ENCODE data around the gene KRT15. TPM values are rescaled to one million over a fixed set of nuclear protein-coding genes. Genes with fewer than 3 reads are reported as not detected.

Gene KRT15
- total RNA-seq, 1 experiment from 2014 or later = 0.55 TPM

GRCh38 chr17:41490000-41490990 lies 28.4 kb downstream of the KRT15 start:
- ATAC-seq = no peak
- no peak overlapping the region for H3K27ac Mint-ChIP-seq
- no peaks in the 10 kb centered on the region for H3K9me3 Mint-ChIP-seq
- no peak for DNase-seq (ENCODE audit: low spot score)
- POLR2A ChIA-PET = no interaction called here
- H3K36me3 Mint-ChIP-seq = no peaks in the 10 kb centered on the region
- H3K4me3 Mint-ChIP-seq = no peak overlapping the region
- H3K27me3 Mint-ChIP-seq (ENCODE audit: low read depth) = peaks cover 13% of the 10 kb centered on the region
- no peak for TF ChIP-seq ZNF121 (CRISPR knock-in tag; IDR thresholded peaks at IDR 0.05)
- TF ChIP-seq GTF2I (CRISPR knock-in tag; conservative IDR thresholded peaks at IDR 0.05) = no peak
- TF ChIP-seq ETV6 (CRISPR knock-in tag; IDR thresholded peaks at IDR 0.05) = no peak
- TF ChIP-seq ZNF263 (CRISPR knock-in tag; IDR thresholded peaks at IDR 0.05; ENCODE audit: low read depth) = no peak
- no peak for TF ChIP-seq CDX4 (CRISPR knock-in tag; IDR thresholded peaks at IDR 0.05; ENCODE audit: borderline replicate concordance)
- CTCF ChIA-PET = interaction anchor here (0.6 to 10.9 kb wide), 5 partner anchors 58 to 173 kb away, joined by 4 to 160 read pairs (median 9); no protein-coding TSS in a partner anchor
- H3K4me1 Mint-ChIP-seq = no peaks in the 10 kb centered on the region

GRCh38 chr17:41489531-41489930 lies 29.2 kb downstream of the KRT15 start, which contains the start of gene KRT36:
KRT36 (minus strand) TSS chr17:41489910; CDS start chr17:41489864, 46 bp downstream.
- no peak for TF ChIP-seq ZNF396 (CRISPR knock-in tag; IDR thresholded peaks at IDR 0.05; ENCODE audit: borderline replicate concordance)
- H3K36me3 Mint-ChIP-seq = no peaks in the 10 kb centered on the region
- H3K27ac Mint-ChIP-seq = no peak within 1 kb of the TSS
- H3K27me3 Mint-ChIP-seq (ENCODE audit: low read depth) = peaks cover 17% of the 10 kb centered on the region
- POLR2A ChIA-PET = no interaction called here
- ATAC-seq (no peak), DNase-seq (ENCODE audit: low spot score) (no peak)
- H3K4me3 Mint-ChIP-seq = no peak within 1 kb of the TSS
- CTCF ChIA-PET = interaction anchor here (1.7 to 10.9 kb wide), 4 partner anchors 59 to 173 kb away, joined by 7 to 160 read pairs (median 20); no protein-coding TSS in a partner anchor
- H3K4me1 Mint-ChIP-seq = no peaks in the 10 kb centered on the region
- H3K9me3 Mint-ChIP-seq = no peaks in the 10 kb centered on the region

GRCh38 chr17:41486809-41487530 lies 31.7 kb downstream of the KRT15 start:
- ATAC-seq (peak; percentile 96), DNase-seq (ENCODE audit: low spot score) (peak; percentile 92)
- no peaks in the 10 kb centered on the region for H3K9me3 Mint-ChIP-seq
- ChIA-PET CTCF (interaction anchor here (0.5 to 10.9 kb wide), 40 partner anchors 8 to 609 kb away, joined by 3 to 160 read pairs (median 5); partner anchors contain the start of genes KRT13 and KRT19), POLR2A (interaction anchor here (1.4 kb wide), 1 partner anchor 41 kb away, joined by 3 read pairs; the partner anchor contains the start of gene KRT19)
- peaks cover 17% of the 10 kb centered on the region for H3K27me3 Mint-ChIP-seq (ENCODE audit: low read depth)
- H3K4me1 Mint-ChIP-seq = no peaks in the 10 kb centered on the region
- H3K4me3 Mint-ChIP-seq = no peak overlapping the region
- no peak overlapping the region for H3K27ac Mint-ChIP-seq
- no peaks in the 10 kb centered on the region for H3K36me3 Mint-ChIP-seq
- TF ChIP-seq ZBTB21 (CRISPR knock-in tag; IDR thresholded peaks at IDR 0.05; ENCODE audit: borderline replicate concordance) (no peak), MYBL2 (CRISPR knock-in tag; IDR thresholded peaks at IDR 0.05) (0 out of 2 replicates have a peak, but pooled peaks have one; percentile 33), CTCF (IDR thresholded peaks at IDR 0.05) (peak; percentile 50), STAT6 (CRISPR knock-in tag; conservative IDR thresholded peaks at IDR 0.05; ENCODE audit: low read depth) (no peak), FOXP1 (CRISPR knock-in tag; IDR thresholded peaks at IDR 0.05; ENCODE audit: borderline replicate concordance) (peak; percentile 44; the same call in 1 of the 2 replicates)
- TF ChIP-seq, protein P1, sequence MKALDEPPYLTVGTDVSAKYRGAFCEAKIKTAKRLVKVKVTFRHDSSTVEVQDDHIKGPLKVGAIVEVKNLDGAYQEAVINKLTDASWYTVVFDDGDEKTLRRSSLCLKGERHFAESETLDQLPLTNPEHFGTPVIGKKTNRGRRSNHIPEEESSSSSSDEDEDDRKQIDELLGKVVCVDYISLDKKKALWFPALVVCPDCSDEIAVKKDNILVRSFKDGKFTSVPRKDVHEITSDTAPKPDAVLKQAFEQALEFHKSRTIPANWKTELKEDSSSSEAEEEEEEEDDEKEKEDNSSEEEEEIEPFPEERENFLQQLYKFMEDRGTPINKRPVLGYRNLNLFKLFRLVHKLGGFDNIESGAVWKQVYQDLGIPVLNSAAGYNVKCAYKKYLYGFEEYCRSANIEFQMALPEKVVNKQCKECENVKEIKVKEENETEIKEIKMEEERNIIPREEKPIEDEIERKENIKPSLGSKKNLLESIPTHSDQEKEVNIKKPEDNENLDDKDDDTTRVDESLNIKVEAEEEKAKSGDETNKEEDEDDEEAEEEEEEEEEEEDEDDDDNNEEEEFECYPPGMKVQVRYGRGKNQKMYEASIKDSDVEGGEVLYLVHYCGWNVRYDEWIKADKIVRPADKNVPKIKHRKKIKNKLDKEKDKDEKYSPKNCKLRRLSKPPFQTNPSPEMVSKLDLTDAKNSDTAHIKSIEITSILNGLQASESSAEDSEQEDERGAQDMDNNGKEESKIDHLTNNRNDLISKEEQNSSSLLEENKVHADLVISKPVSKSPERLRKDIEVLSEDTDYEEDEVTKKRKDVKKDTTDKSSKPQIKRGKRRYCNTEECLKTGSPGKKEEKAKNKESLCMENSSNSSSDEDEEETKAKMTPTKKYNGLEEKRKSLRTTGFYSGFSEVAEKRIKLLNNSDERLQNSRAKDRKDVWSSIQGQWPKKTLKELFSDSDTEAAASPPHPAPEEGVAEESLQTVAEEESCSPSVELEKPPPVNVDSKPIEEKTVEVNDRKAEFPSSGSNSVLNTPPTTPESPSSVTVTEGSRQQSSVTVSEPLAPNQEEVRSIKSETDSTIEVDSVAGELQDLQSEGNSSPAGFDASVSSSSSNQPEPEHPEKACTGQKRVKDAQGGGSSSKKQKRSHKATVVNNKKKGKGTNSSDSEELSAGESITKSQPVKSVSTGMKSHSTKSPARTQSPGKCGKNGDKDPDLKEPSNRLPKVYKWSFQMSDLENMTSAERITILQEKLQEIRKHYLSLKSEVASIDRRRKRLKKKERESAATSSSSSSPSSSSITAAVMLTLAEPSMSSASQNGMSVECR (CRISPR knock-in tag; IDR thresholded peaks at IDR 0.05; ENCODE audit: borderline replicate concordance) = peak; percentile 52; the same call in 1 of the 2 replicates
- TF ChIP-seq, protein P2, sequence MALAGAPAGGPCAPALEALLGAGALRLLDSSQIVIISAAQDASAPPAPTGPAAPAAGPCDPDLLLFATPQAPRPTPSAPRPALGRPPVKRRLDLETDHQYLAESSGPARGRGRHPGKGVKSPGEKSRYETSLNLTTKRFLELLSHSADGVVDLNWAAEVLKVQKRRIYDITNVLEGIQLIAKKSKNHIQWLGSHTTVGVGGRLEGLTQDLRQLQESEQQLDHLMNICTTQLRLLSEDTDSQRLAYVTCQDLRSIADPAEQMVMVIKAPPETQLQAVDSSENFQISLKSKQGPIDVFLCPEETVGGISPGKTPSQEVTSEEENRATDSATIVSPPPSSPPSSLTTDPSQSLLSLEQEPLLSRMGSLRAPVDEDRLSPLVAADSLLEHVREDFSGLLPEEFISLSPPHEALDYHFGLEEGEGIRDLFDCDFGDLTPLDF (CRISPR knock-in tag; IDR thresholded peaks at IDR 0.05) = 0 out of 2 replicates have a peak, but pooled peaks have one; percentile 1
- TF ChIP-seq, protein P3, sequence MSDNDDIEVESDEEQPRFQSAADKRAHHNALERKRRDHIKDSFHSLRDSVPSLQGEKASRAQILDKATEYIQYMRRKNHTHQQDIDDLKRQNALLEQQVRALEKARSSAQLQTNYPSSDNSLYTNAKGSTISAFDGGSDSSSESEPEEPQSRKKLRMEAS (CRISPR knock-in tag; IDR thresholded peaks at IDR 0.05) = peak; percentile 89
- TF ChIP-seq, protein P4, sequence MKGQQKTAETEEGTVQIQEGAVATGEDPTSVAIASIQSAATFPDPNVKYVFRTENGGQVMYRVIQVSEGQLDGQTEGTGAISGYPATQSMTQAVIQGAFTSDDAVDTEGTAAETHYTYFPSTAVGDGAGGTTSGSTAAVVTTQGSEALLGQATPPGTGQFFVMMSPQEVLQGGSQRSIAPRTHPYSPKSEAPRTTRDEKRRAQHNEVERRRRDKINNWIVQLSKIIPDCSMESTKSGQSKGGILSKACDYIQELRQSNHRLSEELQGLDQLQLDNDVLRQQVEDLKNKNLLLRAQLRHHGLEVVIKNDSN (CRISPR knock-in tag; IDR thresholded peaks at IDR 0.05) = peak; percentile 35; the same call in 1 of the 2 replicates

Measured in WTC11 (cell line).